COR-L47 (cell line): ENCODE measurements around the gene TTC7B.
"Not testable (repeated sequence)": the region's sequence is repeated elsewhere in the genome, so short reads cannot be mapped to it uniquely, and the experiment has no call there.

Experiments
- DNase-seq: peaks from one replicate; lab custom pipeline; 2025; lab: John Stamatoyannopoulos, UW

Gene TTC7B, protein sequence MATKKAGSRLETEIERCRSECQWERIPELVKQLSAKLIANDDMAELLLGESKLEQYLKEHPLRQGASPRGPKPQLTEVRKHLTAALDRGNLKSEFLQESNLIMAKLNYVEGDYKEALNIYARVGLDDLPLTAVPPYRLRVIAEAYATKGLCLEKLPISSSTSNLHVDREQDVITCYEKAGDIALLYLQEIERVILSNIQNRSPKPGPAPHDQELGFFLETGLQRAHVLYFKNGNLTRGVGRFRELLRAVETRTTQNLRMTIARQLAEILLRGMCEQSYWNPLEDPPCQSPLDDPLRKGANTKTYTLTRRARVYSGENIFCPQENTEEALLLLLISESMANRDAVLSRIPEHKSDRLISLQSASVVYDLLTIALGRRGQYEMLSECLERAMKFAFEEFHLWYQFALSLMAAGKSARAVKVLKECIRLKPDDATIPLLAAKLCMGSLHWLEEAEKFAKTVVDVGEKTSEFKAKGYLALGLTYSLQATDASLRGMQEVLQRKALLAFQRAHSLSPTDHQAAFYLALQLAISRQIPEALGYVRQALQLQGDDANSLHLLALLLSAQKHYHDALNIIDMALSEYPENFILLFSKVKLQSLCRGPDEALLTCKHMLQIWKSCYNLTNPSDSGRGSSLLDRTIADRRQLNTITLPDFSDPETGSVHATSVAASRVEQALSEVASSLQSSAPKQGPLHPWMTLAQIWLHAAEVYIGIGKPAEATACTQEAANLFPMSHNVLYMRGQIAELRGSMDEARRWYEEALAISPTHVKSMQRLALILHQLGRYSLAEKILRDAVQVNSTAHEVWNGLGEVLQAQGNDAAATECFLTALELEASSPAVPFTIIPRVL

DNA sequence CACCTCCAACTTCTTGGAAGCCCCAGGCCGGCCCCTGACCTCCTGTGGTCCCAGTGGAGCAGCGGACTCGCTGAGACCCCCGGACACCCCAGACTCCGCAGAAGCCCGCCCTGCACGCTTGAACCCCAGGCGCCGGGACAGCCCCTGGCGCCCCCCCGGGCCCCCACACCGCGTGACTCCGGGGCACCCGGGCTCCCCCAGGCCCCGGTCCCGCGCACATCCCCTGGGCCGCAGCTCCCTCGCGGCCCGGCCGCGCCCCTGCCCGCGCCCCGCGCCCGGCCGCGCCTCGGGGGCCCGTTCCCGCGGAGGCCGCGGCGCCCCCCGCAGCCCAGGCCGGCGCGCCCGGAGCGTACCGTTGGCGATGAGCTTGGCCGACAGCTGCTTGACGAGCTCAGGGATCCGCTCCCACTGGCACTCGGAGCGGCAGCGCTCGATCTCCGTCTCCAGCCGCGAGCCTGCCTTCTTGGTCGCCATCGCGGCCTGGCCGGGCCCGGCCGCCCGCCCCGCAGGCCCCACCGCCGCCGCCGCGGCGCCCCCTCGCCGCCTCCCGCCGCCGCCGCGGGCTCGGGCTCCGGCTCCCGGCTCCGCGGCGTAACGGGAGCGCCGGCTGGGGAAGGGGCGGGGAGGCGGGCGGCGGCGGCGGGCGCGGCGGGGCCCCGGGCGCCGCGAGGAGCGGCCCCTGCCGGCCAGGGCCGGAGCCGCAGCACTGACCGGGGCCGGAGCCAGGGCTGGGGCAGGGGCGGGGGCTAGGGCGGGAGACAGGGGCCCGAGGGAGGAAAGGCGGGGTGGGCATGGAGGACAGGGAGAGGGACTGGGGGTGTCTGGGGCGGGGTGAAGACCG is at the start of gene TTC7B:
Gene TTC7B, minus strand, starts transcription at position 609 of the 841 bp plus-strand sequence. Its CDS starts 135 bp downstream, at position 474.
- no peak for DNase-seq

DNA sequence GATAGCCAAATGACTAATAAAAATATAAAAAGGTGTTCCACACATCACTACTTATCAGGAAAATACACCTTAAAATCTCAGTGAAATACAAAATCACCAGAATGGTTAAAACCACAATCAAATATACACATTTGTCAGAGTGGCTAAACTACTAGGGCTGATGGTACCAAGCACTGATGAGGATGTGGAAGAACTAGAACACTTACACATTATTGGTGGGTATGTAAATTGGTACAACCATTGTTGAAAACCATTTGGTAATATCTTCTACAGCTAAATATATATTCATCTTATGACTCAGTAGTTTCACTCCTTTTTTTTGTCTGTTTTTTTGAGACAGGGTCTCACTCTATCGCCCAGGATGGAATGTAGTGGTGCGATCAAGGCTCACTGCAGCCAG is 48.5 kb upstream of the TTC7B start:
- DNase-seq: no peak

DNA sequence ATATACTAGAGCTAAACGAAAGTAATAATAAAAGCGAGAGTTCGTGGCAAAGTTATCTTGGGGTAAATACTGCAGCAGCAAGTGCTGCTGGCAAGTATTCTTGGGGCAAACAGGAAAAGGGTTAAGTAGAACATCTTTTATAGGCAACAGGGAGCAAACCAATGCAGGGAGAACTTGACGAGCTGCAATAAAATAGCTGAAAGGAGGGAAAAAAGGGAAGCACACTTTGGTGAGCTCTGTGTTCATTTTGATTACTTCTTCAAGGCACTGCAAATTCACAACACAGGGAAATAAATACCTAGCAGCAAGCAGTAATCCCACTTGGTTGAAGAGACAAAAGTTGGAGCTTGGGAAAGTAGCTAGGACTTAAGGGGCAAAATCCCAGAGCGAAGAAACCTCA is 42.3 kb upstream of the TTC7B start:
- DNase-seq: no peak

DNA sequence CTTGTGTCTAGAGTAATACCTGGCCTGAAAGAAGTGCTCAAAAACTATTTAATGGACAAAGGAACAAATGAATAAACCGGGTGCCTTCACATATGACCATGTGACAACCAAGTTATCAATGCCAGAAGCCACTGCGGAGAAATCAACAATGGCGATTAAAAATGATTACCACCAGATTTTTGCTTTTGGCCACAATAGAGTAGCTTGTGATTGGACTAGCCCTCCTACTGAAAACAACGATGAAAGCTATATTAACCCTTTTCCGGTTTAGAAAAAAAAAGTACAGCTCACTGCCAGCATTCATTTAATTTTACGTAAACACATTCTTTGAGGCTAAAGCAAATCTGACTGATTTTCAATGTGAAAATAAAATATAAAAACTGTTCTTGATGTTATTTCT is 41.6 kb upstream of the TTC7B start:
- no peak for DNase-seq

DNA sequence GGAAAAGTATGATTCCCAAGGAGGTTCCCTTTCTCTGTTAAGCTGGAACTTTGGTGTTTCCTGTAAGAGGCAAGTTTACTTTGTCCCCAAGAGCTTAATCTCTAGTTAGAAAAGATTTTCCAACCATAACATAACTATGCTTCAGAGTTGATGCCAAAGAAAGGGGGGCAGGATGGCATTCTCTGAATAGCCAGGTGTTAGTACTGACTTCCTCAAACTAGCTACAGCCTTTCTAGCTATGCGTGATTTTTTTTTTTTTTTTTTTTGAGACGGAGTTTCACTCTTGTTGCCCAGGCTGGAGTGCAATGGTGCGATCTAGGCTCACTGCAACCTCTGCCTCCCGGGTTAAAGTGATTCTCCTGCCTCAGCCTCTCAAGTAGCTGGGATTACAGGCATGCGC is 39.9 kb upstream of the TTC7B start:
- DNase-seq: not testable (repeated sequence)

DNA sequence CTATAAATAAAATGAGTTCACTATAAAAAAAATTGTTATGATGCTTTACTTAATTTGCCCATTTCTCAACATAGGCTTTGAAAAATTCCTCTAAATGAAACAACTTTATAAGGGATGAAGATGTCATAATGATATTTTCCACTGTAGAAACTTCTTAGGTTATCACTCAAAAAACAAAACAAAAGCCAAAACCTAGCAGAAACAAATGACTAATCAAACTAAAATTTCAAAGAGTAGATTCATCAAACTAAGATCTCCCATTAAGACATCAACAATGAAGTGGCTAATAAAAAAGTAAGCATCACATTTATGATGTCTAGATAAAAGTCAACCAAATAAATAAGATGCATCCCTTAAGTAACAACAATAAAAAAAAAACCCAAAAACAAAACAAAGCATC is 36.9 kb upstream of the TTC7B start:
- DNase-seq: no peak

DNA sequence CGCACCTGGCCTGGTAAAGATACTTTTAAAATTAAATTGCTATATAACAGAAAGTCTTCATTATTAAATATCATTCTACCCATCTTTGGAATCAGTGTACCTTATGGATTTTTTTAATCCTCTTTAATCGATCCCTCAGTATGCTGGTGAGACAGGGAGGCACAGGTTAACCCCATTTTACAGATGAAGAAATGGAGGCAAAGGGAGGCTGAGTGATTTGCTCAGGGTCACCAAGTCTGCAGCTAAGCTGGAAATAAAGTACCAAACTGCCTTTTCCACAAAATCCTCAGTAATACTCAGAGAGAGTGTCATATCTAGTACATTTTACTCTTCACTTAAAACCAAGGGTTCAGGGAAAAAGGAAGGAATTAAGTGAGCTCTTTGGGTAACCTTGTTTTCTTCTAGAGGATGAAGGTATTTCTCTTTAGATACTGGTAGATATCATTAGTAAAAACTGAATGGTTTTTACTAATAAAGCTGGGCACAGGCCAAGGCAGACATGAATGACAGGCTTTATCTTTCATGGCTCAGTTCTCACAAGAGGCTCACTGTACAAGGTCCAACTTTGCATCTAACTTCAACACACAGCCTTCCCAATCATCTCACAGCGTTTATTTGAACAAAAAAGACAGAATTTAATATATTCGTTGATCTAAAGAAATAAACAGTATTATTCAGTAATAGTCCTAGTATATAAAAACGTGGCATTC is 35.3 kb upstream of the TTC7B start:
- no peak for DNase-seq

DNA sequence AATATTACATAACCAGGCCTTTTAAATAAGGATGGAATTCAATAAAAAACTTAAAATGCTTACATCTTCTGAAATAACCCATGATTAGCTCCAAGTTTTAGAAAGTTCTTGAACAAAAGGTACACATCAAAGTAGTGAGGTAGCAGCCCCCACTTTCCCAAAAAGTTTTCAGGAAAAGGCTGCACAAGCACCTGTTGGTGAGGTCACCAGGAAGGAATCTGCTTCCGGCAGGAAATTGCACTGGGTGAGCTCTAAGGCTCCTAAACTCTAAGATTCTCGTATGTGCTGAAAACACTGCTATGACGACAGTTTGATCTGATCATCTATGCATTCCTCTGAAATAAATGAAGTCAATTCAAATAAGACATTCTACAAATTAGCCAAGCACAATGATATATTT is 34.3 kb upstream of the TTC7B start:
- no peak for DNase-seq

DNA sequence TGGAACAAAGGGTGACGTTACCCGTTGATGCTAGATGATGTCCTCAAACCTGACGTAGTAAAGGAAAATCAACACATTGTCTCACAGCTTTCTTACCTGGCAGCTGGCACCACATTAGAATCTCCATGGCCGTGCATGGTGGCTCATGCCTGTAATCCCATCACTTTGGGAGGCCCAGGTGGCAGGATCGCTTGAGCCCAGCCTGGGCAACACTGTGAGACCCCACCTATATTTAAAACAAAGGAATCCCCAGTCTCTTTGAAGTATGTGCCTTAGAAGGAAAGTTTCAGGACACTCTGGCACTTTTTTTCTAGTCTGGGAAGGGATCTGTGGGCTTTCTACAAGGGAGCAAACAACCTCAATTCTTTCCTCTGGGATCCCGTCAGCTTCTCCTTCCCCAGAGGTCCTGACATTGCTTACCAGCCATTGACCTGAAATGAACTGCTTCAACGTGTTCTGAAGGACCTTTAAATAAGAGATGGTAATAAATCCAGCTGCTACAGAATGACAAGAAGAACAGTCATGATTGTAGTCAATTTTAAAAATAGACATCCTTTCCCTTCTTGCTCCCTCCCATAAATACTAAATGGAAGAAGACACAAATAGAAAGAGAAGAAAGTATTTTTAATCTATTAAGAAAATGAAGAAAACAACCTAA is 33.7 kb upstream of the TTC7B start:
- DNase-seq: no peak

DNA sequence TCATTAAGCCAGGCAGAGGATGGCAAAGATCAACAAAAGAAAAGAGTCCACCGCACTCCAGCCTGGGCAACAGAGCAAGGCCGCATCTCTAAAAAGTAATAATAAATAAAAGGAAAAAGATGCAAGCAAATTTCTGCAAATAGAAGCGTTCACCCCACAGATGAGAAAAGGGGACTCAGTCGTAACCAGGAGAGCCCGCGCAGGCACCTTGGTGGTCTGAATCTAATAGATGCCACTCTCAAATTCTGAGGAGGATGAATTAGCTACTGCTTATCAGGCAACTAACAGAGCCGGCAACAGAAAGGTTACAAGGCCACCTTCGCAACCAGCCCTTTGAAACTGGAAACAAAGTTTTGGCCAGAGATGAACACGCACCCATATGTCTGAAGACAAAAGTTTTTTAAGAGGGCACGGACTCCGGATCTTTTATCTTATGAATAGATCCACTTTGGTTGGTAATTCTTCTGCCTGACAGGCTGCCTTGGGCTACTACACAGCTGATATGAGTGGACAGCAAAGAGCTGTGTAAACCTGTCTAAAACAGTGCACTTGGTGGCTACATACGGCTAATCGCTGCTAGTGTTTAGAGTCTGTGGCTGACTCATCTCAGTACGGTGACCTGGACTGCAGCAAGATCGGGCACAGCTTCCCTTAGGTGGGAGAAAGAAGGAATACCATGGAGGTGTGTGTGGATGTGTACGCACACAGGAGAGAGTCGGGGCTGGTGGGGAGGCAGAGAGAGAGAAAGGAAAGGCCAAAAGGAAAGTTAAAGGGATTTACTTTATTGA is 32.9 kb upstream of the TTC7B start:
- DNase-seq: no peak

DNA sequence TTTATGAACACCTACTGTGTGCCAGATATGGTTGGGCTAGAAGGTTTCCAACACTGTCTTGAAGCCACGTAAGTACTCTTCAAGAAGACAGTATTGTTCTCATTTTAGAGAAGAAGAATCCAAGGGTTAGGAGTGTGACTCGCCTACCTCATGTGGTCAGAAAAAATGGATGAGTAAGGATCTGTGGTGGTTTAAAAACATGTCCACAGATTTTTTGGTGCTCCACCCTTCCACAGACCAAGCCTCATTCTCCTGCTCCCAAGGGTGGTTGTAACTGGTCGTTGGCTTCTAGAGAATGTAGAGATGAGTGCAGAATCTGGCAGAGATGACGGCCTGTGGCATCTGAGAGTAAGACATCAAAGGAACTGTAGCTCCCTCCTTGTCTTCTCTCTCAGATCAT is 30.3 kb upstream of the TTC7B start:
- DNase-seq: no peak

DNA sequence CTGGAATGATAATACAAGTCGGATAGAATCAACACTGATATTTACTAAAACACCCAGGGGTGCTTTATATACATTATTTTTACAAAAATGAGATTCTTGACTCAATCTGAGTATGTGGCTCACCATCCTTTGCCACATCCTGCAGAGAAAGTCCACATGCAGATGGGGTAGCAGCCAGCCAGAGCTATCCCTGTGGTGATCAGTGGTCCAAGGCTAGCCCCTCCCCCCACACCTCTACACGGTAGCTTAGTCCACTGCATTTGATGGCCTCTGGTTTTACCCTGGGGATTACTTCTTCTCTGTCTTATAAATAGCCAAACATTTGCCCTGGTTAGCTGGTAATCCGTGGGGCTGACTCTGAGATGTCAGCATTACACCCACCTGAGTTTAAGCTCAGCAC is 28.1 kb upstream of the TTC7B start:
- no peak for DNase-seq

DNA sequence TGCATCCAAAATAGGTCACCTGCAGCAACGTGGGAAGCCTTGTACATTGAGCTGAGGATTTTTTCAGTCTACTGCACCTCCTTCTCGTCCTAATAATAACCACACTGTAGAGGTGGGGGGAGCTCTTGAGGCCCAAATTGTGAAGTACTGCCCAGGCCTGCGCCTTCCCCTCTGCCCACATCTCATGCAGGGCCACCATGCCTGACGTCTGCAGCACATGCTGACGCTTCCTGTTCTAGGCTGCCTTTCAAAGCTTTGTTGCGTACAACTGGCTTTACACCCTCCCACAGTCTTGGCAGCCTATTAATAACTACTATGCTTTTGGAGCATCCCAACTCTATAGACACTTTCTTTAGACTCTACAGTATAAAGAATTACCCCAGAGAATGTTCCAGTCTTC is 26.5 kb upstream of the TTC7B start:
- no peak for DNase-seq

DNA sequence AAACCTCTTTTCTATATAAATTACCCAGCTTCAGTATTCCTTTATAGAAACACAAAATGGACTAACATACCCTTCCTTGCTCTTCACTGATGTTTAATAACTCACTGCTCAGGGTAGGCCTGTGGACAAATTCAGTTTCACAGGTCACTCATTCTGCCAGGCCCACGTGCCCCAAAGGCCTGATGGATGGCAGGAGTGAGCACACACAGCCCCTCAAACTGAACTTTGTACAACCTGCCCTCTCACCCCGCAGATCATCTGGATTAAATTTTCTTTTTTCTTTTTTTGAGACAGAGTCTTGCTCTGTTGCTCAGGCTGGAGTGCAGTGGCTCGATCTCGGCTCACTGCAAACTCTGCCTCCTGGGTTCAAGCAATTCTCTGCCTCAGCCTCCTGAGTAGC is 24.4 kb upstream of the TTC7B start:
- not testable (repeated sequence) for DNase-seq

DNA sequence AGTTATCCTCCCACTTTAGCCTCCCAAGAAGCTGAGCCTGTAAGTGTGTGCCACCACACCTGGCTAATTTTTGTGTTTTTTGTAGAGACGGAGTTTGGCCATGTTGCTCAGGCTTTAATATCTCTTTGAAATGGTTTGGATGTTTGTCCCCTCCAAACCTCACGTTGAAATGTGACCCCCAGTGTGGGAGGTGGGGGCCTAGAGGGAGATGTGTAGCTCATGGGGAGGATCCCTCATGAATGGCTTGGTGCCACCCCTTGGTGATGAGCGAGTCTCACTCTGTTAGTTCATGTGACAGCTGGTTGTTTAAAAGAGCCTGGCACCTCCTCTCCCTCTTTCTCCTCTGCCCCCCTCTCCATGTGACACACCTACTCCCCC is 23.6 kb upstream of the TTC7B start:
- no peak for DNase-seq

DNA sequence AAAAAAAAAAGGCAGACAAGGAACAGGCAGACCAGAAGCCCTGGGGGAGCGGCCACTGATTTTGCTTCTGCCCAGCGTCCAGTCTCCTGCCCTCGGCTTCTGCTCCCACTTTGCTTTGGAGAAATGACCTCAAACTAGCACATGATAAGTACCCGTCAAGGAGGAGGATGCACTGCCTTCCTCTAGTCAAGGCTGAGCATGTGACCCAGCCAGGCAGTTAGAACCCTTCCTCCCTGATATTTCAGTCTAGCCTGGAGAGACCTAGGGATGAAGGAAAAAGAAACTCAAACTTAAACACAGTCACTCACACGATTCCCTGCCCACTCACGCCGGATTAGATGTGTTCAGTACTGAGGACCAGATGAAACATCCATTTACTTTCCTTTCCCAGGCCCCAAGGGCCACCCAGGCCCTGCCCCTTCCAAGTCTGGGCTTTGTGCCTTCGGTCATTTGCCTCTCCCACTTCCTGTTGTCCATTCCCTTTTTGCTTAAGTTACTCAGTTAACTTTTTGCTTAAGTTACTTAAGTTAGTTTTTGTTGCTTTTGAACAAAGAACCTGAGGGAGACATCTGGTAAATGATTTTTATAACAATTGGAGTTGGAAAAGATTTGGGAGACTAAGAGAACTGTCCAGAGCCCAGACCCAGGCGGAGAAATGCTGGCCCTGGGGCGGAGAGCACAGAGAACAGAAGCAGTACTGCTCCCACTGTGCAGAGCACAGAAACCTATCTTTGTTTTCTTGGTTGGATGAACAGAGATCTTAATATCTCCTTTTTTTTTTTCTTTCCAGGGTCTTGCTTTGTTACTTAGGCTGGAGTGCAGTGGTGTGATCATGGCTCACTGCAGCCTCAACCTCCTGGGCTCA is 23.0 kb upstream of the TTC7B start:
- DNase-seq: no peak

DNA sequence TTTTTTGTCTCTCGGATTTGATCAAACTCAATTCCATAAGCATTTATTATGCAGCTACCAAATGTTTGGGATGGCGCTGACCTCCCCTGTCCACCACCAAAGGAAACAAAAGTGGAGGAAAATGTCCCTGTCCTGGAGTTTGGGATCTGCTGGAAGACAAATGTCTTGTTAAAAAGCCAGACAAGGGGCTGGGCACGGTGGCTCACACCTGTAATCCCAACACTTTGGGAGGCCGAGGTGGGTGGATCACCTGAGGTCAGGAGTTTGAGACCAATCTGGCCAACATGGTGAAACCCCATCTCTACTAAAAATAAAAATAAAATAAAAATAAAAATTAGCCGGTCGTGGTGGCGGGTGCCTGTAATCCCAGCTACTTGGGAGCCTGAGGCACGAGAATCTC is 22.3 kb upstream of the TTC7B start:
- not testable (repeated sequence) for DNase-seq

DNA sequence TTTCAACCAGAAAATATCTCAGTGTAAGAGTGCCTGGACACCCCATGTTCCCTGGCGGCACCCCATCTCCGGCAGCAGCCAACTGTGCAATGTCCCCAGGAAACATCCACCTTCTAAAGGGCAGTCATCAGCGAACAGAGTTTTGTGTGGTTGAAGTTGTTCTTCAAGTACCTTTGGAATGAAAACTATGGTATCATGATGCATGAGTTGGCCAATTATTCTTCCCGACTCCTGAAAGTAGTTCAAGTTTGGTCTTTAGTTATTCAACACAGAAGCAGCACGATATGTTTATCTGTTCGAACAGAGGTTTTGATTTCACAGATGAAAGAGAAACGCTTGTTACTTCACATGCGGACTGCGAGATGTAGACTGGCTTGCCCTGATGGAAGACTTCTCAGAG is 21.1 kb upstream of the TTC7B start:
- DNase-seq: no peak

DNA sequence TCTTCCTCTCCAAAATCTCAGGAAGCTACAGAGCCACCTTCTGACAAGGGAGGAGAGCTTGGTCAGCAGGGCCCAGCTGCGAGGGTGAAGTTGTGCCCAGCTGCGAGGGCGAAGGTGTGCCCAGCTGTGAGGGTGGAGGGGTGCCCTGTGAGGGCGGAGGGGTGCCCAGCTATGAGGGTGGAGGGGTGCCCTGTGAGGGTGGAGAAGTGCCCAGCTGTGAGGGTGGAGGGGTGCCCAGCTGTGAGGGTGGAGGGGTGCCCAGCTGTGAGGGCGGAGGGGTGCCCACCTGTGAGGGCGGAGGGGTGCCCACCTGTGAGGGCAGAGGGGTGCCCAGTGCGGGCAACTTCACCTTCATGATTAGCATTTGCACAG is 20.4 kb upstream of the TTC7B start:
- no peak for DNase-seq

DNA sequence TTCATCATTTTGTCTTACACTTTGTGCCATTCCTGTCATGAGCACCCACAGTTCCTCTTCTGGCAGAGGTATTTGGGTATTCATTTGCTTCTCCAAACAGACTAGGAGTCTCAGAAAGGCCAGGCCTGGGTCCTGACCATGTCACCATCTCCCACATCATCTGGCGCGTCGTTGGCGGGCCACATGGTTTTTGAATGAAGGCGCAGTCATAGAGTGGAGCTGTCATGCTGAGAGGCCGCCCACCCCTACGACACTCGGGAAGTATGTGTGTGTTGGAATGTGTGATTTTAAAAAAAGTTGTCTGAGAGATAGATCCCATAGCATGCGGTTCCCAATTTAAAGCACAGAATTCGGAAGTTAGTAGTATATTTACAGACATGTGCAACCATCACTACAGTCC is 15.6 kb upstream of the TTC7B start:
- DNase-seq: no peak
